Measurements from ENCODE around the gene C2CD2. TPM values are rescaled to one million over a fixed set of nuclear protein-coding genes. Genes with fewer than 3 reads are reported as not detected.
"Not testable (repeated sequence)": the region's sequence is repeated elsewhere in the genome, so short reads cannot be mapped to it uniquely, and the experiment has no call there.

Gene C2CD2
- total RNA-seq, 2 donors from 2014 or later, result 10.4 to 25.4 TPM

- no peak for DNase-seq
- intact Hi-C loops (cut with DNase I), result no loop called here
- peaks cover 6% of the 10 kb centered on the region for H3K4me1 ChIP-seq
- 80 to 83% methylated on average over 11 of the region's 11 CpGs for WGBS, 2 donors
- ATAC-seq, result no peak
- TF ChIP-seq POLR2A (IDR thresholded peaks at IDR 0.05), result no peak
- TF ChIP-seq CTCF (IDR thresholded peaks at IDR 0.05), result no peak
- no peaks in the 10 kb centered on the region for H3K27me3 ChIP-seq
- no peaks in the 10 kb centered on the region for H3K36me3 ChIP-seq (replicated peaks in 1 of 2; ENCODE audit: insufficient read depth in 1 of 2, low read depth in 2 of 2)
- H3K27ac ChIP-seq, result no peak overlapping the region
- no peaks in the 10 kb centered on the region for H3K9me3 ChIP-seq
- H3K4me3 ChIP-seq, result no peak overlapping the region
Observed at GRCh38 chr21:41962425-41962966, 8.7 kb upstream of the C2CD2 start.

DNA sequence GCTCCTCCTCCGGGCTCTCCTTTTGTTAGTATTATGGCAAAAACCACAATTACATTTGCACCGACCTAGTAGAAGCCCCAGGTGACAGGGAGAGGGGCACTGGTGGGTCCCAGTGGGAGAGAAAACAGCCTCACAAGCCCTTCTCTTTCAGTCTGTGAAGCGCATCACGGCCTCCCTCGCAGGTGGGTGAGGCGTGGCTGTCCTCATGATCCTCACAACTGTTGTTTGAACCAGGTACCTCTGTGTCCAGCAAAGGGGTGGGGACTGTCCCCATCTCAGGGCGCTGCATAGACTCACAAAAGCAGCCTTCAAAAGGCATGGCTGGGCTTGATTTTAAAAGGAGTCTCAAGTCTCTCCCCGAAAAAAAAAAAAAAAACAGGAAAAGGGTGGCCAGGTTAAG, 7.9 kb upstream of the C2CD2 start:
- H3K36me3 ChIP-seq (replicated peaks in 1 of 2; ENCODE audit: insufficient read depth in 1 of 2, low read depth in 2 of 2), result no peaks in the 10 kb centered on the region
- no peaks in the 10 kb centered on the region for H3K27me3 ChIP-seq
- H3K4me3 ChIP-seq, result no peak overlapping the region
- no peak for TF ChIP-seq CTCF (IDR thresholded peaks at IDR 0.05)
- no peak for TF ChIP-seq POLR2A (IDR thresholded peaks at IDR 0.05)
- 66 to 69% methylated on average over 8 of the region's 8 CpGs for WGBS, 2 donors
- DNase-seq (no peak), ATAC-seq (no peak)
- H3K4me1 ChIP-seq, result peaks cover 6% of the 10 kb centered on the region
- no peaks in the 10 kb centered on the region for H3K9me3 ChIP-seq
- no peak overlapping the region for H3K27ac ChIP-seq
- intact Hi-C loops (cut with DNase I), result no loop called here

- Histone ChIP-seq H3K9me3 (no peaks in the 10 kb centered on the region), H3K27me3 (no peaks in the 10 kb centered on the region), H3K4me1 (peaks cover 6% of the 10 kb centered on the region), H3K27ac (no peak overlapping the region), H3K36me3 (replicated peaks in 1 of 2; ENCODE audit: insufficient read depth in 1 of 2, low read depth in 2 of 2) (no peaks in the 10 kb centered on the region), H3K4me3 (no peak overlapping the region)
- DNase-seq, result no peak
- intact Hi-C loops (cut with DNase I), result no loop called here
- TF ChIP-seq CTCF (IDR thresholded peaks at IDR 0.05) (no peak), POLR2A (IDR thresholded peaks at IDR 0.05) (no peak)
- 71 to 76% methylated on average over 12 to 14 of the region's 14 CpGs for WGBS, 2 donors
- ATAC-seq, result no peak
Observed at GRCh38 chr21:41961282-41961701, 7.5 kb upstream of the C2CD2 start.

GRCh38 chr21:41960386-41960785, 6.6 kb upstream of the C2CD2 start:
- DNase-seq, result no peak
- intact Hi-C loops (cut with DNase I), result no loop called here

DNA sequence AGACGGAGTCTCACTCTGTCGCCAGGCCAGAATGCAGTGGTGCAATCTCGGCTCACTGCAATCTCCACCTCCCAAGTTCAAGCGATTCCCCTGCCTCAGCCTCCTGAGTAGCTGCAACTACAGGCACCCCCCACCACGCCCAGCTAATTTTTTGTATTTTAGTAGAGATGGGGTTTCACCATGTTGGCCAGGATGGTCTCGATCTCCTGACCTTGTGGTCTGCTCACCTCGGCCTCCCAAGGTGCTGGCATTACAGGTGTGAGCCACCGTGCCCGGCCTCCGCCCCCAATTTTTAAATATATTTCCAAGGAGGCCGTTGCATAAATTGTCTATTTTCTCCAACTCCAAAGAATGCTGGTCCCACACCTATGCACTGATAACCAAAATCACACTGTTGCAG, 5.9 kb upstream of the C2CD2 start:
- H3K27me3 ChIP-seq; H3K4me3 ChIP-seq; H3K36me3 ChIP-seq (replicated peaks in 1 of 2; ENCODE audit: insufficient read depth in 1 of 2, low read depth in 2 of 2); ATAC-seq; H3K9me3 ChIP-seq; H3K27ac ChIP-seq; DNase-seq; H3K4me1 ChIP-seq: not testable (repeated sequence)
- intact Hi-C loops (cut with DNase I), result loop anchor here (10.0 kb wide), 2 partner anchors 45 to 65 kb away; no protein-coding TSS in a partner anchor
- 92 to 94% methylated on average over 11 of the region's 11 CpGs for WGBS, 2 donors

More at GRCh38 chr21:41960386-41960785, 6.6 kb upstream of the C2CD2 start:
- no peak for ATAC-seq
- TF ChIP-seq POLR2A (IDR thresholded peaks at IDR 0.05) (no peak), CTCF (IDR thresholded peaks at IDR 0.05) (no peak)
- Histone ChIP-seq H3K36me3 (replicated peaks in 1 of 2; ENCODE audit: insufficient read depth in 1 of 2, low read depth in 2 of 2) (no peaks in the 10 kb centered on the region), H3K4me3 (no peak overlapping the region), H3K9me3 (no peaks in the 10 kb centered on the region), H3K27me3 (no peaks in the 10 kb centered on the region), H3K4me1 (peaks cover 6% of the 10 kb centered on the region), H3K27ac (no peak overlapping the region)
- WGBS, 2 donors, result 86% methylated on average over 8 of the region's 8 CpGs

Data from body of pancreas (tissue), 4 donors.